Activated T-helper 2 cell treated with anti-CD3 and anti-CD28 coated beads, Interferon-gamma antibody, Interleukin-2, Interleukin-4, amounts not matched to agents 10 μg/mL and 5 μg/mL and 100 μg/mL, durations not matched to agents 14 hours and 24 hours and 36 hours (primary cell): ENCODE data around the gene ADGRF3. TPM values are rescaled to one million over a fixed set of nuclear protein-coding genes. Genes with fewer than 3 reads are reported as not detected.

ENCODE experiments used
- total RNA-seq: library from RNA; stranded (reverse); gene quantifications from 2 replicates; pipeline ENCODE4 v1.2.3, GENCODE V29; 2022

ADGRF3 gene
- total RNA-seq, 1 donor from 2014 or later = 3.1 TPM

Other genes starting within 250 kb of the ADGRF3 start
- gene GAREM2, start 173.7 kb downstream of the ADGRF3 start, total RNA-seq = 3.9 and 5.9 TPM in 2 replicates
- gene HADHA, start 102.2 kb downstream of the ADGRF3 start, total RNA-seq = 134 and 137 TPM in 2 replicates
- gene HADHB, start 101.8 kb downstream of the ADGRF3 start, total RNA-seq = 104 and 108 TPM in 2 replicates
- gene SELENOI, start 646 bp downstream of the ADGRF3 start, total RNA-seq = 45.5 and 51.4 TPM in 2 replicates
- gene DRC1, start 55.1 kb upstream of the ADGRF3 start, total RNA-seq = not detected in 2 replicates
- gene OTOF, start 131.3 kb upstream of the ADGRF3 start, total RNA-seq = 9.8 and 12.3 TPM in 2 replicates